Hepatocyte (in vitro differentiated cells): Measurements from ENCODE around the gene PPM1F. TPM values are rescaled to one million over a fixed set of nuclear protein-coding genes. Genes with fewer than 3 reads are reported as not detected.

Experiments used
- DNase-seq: peaks from one replicate; pipeline ENCODE4 v3.0.0-alpha.2; 2016; ENCODE audit warnings: low spot score
- H2AFZ ChIP-seq: fragments of 200-600 bp; sonication (generic); 2 replicates; pipeline ENCODE4 v1.6.0; 2016; ENCODE audit warnings: antibody characterized with exemption, mild to moderate bottlenecking
- H3K27ac ChIP-seq: fragments of 200-600 bp; sonication (generic); 2 replicates; pipeline ENCODE4 v1.5.1; 2016; ENCODE audit warnings: mild to moderate bottlenecking
- H3K27me3 ChIP-seq: fragments of 200-600 bp; sonication (generic); 2 replicates; pipeline ENCODE4 v1.6.1; 2016
- H3K36me3 ChIP-seq: fragments of 200-600 bp; sonication (generic); replicated peaks from 2 replicates; pipeline ENCODE4 v1.5.1; 2016; ENCODE audit warnings: low read depth; ENCODE audit not compliant: insufficient read depth
- H3K4me1 ChIP-seq: fragments of 200-600 bp; sonication (generic); 2 replicates; pipeline ENCODE4 v1.5.1; 2016; ENCODE audit warnings: mild to moderate bottlenecking, moderate library complexity; ENCODE audit not compliant: insufficient read depth
- H3K4me2 ChIP-seq: fragments of 200-600 bp; sonication (generic); 2 replicates; pipeline ENCODE4 v1.6.0; 2016
- H3K4me3 ChIP-seq: fragments of 200-600 bp; sonication (generic); 2 replicates; pipeline ENCODE4 v1.5.1; 2016; ENCODE audit warnings: mild to moderate bottlenecking
- H3K79me2 ChIP-seq: fragments of 200-600 bp; sonication (generic); 2 replicates; pipeline ENCODE4 v1.6.0; 2017; ENCODE audit warnings: mild to moderate bottlenecking
- H3K9me2 ChIP-seq: fragments of 200-600 bp; sonication (generic); replicated peaks from 2 replicates; pipeline ENCODE4 v1.6.0; 2017; ENCODE audit warnings: mild to moderate bottlenecking; ENCODE audit not compliant: insufficient read depth
- H3K9me3 ChIP-seq: fragments of 200-600 bp; sonication (generic); 2 replicates; pipeline ENCODE4 v1.5.1; 2016; ENCODE audit warnings: low read depth, mild to moderate bottlenecking
- H4K20me1 ChIP-seq: fragments of 200-600 bp; sonication (generic); 2 replicates; pipeline ENCODE4 v1.6.0; 2016; ENCODE audit warnings: mild to moderate bottlenecking; ENCODE audit not compliant: insufficient read depth, poor library complexity, severe bottlenecking
- CTCF ChIP-seq: fragments of 200-600 bp; sonication (generic); IDR thresholded peaks from 2 replicates; pipeline ENCODE4 v1.5.1; 2016; ENCODE audit warnings: antibody characterized with exemption, mild to moderate bottlenecking; ENCODE audit not compliant: poor library complexity
- EZH2 ChIP-seq: fragments of 200-600 bp; sonication (generic); IDR thresholded peaks from 2 replicates; pipeline ENCODE4 v1.6.1; 2016; ENCODE audit warnings: antibody characterized with exemption, mild to moderate bottlenecking, borderline replicate concordance
- EZH2phosphoT487 ChIP-seq: fragments of 200-600 bp; sonication (generic); IDR thresholded peaks from one replicate; pipeline ENCODE4 v1.6.1; 2018; ENCODE audit warnings: antibody characterized with exemption, mild to moderate bottlenecking, low read depth, moderate library complexity; ENCODE audit not compliant: unreplicated experiment, severe bottlenecking
- WGBS: methylation state at CpG from one replicate; pipeline ENCODE4 v1.1.6; 2016; ENCODE audit warnings: low lambda C conversion rate; ENCODE audit errors: missing lambda C conversion rate; 5-methylcytosine and 5-hydroxymethylcytosine counted together
- polyA plus RNA-seq: library from polyadenylated mRNA; unstranded; fragments of >200 nt; fragmentation: Nextera tagmentation; extraction: Ambion mirVana; gene quantifications from 2 replicates; pipeline ENCODE4 v1.2.1, GENCODE V29; 2016
- total RNA-seq: library from RNA; depleted of rRNA; stranded (reverse); fragments of >200 nt; gene quantifications from 2 replicates; pipeline ENCODE4 v1.2.3, GENCODE V29; 2014

PPM1F gene
- total and polyA plus RNA-seq, 2 experiments from 2014 or later, result 16.1 to 17.8 TPM

DNA sequence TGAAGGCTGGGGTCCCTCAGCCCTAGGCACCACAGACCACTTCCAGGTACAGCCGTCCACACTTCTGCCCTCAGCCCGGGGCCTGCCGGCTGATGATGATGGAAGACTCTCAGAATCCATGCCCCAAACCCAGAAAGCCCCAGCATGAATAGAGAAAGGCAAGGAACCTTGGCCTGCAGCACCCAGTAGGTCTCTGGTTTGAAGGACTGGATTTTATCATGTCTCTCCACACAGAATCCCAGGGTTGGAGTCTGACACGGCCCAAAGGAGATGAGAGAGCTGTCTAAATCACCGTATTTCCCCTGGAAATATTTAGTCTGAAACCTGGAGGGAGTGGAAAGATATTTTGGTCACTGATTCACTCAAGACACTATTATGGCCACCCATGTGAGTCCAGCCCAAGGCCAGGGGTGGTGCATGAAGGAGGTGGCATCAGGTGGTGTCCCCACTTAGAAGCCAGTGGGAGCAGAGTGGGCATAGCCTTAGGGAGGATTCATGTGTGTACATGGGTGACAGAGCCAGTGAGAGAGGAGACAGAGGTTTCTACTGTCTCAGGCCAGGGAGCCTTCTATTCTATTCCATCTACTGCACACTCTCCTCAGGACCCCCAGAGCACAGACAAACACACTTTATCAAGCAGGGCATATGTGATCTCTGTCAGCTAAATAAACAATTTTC, 15.9 kb upstream of the PPM1F start:
- DNase-seq, result no peak
- Histone ChIP-seq H3K79me2 (no peaks in the 10 kb centered on the region), H3K4me3 (no peak overlapping the region), H3K9me2 (no peaks in the 10 kb centered on the region), H3K4me1 (no peaks in the 10 kb centered on the region), H3K9me3 (no peaks in the 10 kb centered on the region), H4K20me1 (no peaks in the 10 kb centered on the region), H3K27me3 (no peaks in the 10 kb centered on the region), H3K36me3 (no peaks in the 10 kb centered on the region), H2AFZ (no peak overlapping the region), H3K4me2 (no peak overlapping the region), H3K27ac (no peak overlapping the region)
- TF ChIP-seq CTCF (no peak), EZH2phosphoT487 (no peak), EZH2 (no peak)
- 96% methylated on average over 5 of the region's 5 CpGs for WGBS

DNA sequence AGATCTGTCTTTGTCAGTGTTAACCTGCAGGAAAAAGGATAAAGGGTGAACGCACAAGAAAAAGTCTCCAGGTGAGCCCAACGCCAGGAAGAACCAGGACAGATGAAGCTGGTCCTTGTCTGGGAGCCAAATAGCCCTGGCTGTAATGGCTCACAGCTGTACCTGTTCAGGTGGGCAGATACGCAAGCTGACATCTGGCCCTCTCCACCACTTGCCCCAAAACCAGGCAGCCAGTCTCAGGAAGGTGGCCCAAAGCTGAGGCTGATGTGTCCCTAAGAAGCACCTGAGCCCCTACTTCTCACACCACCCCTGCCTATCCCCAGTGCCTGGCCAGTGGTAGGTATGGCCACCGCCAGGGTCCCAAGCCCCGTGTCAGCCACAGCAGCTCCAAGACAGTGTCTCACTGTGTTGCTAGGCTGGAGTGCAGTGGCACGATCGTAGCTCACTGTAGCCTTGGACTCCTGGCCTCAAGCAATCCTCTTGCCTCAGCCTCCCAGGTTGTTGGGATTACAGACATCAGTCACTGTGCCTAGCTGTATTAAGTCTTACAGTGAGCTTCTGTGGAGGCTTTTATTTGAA, 15.1 kb upstream of the PPM1F start:
- H3K36me3 ChIP-seq, result no peaks in the 10 kb centered on the region
- WGBS, result 96% methylated on average over 7 of the region's 7 CpGs
- H3K27ac ChIP-seq, result no peak overlapping the region
- no peak overlapping the region for H3K4me3 ChIP-seq
- no peak for TF ChIP-seq CTCF
- TF ChIP-seq EZH2phosphoT487, result no peak
- TF ChIP-seq EZH2, result no peak
- H2AFZ ChIP-seq, result no peak overlapping the region
- H3K4me1 ChIP-seq, result no peaks in the 10 kb centered on the region
- no peaks in the 10 kb centered on the region for H3K9me3 ChIP-seq
- no peak for DNase-seq
- H3K27me3 ChIP-seq, result no peaks in the 10 kb centered on the region
- no peak overlapping the region for H3K4me2 ChIP-seq
- H4K20me1 ChIP-seq, result no peaks in the 10 kb centered on the region
- no peaks in the 10 kb centered on the region for H3K9me2 ChIP-seq
- no peaks in the 10 kb centered on the region for H3K79me2 ChIP-seq

- H3K4me1 ChIP-seq, result no peaks in the 10 kb centered on the region
- no peaks in the 10 kb centered on the region for H3K79me2 ChIP-seq
- H4K20me1 ChIP-seq, result no peaks in the 10 kb centered on the region
- H3K9me3 ChIP-seq, result no peaks in the 10 kb centered on the region
- H3K4me3 ChIP-seq, result no peak overlapping the region
- H3K27me3 ChIP-seq, result no peaks in the 10 kb centered on the region
- no peak for DNase-seq
- no peak overlapping the region for H3K27ac ChIP-seq
- H3K4me2 ChIP-seq, result no peak overlapping the region
- no peak overlapping the region for H2AFZ ChIP-seq
- H3K9me2 ChIP-seq, result no peaks in the 10 kb centered on the region
- 96% methylated on average over 16 of the region's 16 CpGs for whole genome bisulfite sequencing
- TF ChIP-seq EZH2 (no peak), EZH2phosphoT487 (no peak), CTCF (no peak)
- H3K36me3 ChIP-seq, result no peaks in the 10 kb centered on the region
These were observed 14.2 kb upstream of the PPM1F start for GRCh38 chr22:21966643-21967516.
